Pancreas (tissue), 10 donors: ENCODE data around the gene SHC3. TPM values are rescaled to one million over a fixed set of nuclear protein-coding genes. Genes with fewer than 3 reads are reported as not detected.

Experiments
- ATAC-seq, 4 donors: fragments of 200-7000 bp; cut with Tn5 transposase; one replicate each; pipeline versions ENCODE4 v1.8.0 to v1.9.1; 2020; ENCODE audit warnings: mild to moderate bottlenecking in 4 of 4, moderate library complexity in 4 of 4
- DNase-seq, 6 donors: peaks; one replicate each; pipeline ENCODE4 v3.0.0-alpha.2; 2020
- FAIRE-seq: peaks from 2 replicates; lab custom pipeline; 2012; peaks lifted over from hg19 to GRCh38; lab: Jason Lieb, UNC
- H3K27ac ChIP-seq, 4 donors: fragments of 200-600 bp; sonication (generic); 1 replicate in 3 of 4; 2 replicates in 1 of 4; pipeline versions ENCODE4 v1.5.0 to v1.8.0; 2020
- H3K27me3 ChIP-seq, 4 donors: fragments of 200-600 bp; one replicate each; pipeline ENCODE4 v1.8.0; 2021
- H3K36me3 ChIP-seq, 3 donors: fragments of 200-600 bp; sonication (generic) in 1 of 3; one replicate each; pipeline versions ENCODE4 v1.5.0 to v1.8.0; 2020 to 2021
- H3K4me1 ChIP-seq, 3 donors: fragments of 200-600 bp; one replicate each; pipeline ENCODE4 v1.8.0; 2021
- H3K4me3 ChIP-seq, 4 donors: fragments of 200-600 bp; sonication (generic) in 2 of 4; one replicate each; pipeline versions ENCODE4 v1.5.0 to v1.8.0; 2020 to 2021
- H3K9me3 ChIP-seq, 4 donors: fragments of 200-600 bp; one replicate each; pipeline ENCODE4 v1.8.0; 2021
- CTCF ChIP-seq, 4 donors: fragments of 200-600 bp; sonication (generic) in 3 of 4; IDR thresholded peaks; one replicate each; pipeline versions ENCODE4 v1.5.0 to v1.8.0; 2021; ENCODE audit warnings: antibody characterized with exemption in 4 of 4
- WGBS, 2 donors: extraction: QIAGEN DNeasy Blood & Tissue Kit; methylation state at CpG; one replicate each; pipeline ENCODE4 v1.1.7; 2013; 5-methylcytosine and 5-hydroxymethylcytosine counted together
- intact Hi-C, 3 donors: fragments of 100-400 bp; cut with DNase I; formaldehyde crosslinking; loops; one replicate each; pipeline versions ENCODE4 v1.11.1 to v1.14.2; 2022
- polyA plus RNA-seq, 2 donors: library from polyadenylated mRNA; stranded (reverse); fragments of 200-250 nt; gene quantifications; one replicate each; pipeline ENCODE4 v1.2.3, GENCODE V29; 2013
- total RNA-seq, 6 donors: library from RNA; stranded (reverse); fragmentation: NEBNext Ultra II Directional in 4 of 6; extraction: Animal tissue kit (Norgen Biotek cat#: 25700) in 4 of 6; gene quantifications; one replicate each; pipeline versions ENCODE4 v1.2.1 to v1.2.4, GENCODE V29; 2021 to 2023
- donor health status: healthy with polysubstance abuse.
- donor health status: DM: no; HTN: no; CAD: no; lungs with moderate emphysema.
- donor health status: DM: no; HTN: no; CAD: no.
- donor health status: control.
- donor health status: control.
- donor health status: Bipolar disorder and iron deficiency.
- donor health status: DM: yes; HTN: yes; CAD: no.
- donor health status: DM: no; HTN: no; CAD: no.
- donor health status: DM: no; HTN: no; CAD: no.
- donor health status: DM: yes; HTN: yes; CAD: no.

Gene SHC3
- total and polyA plus RNA-seq, 8 donors: 0.19 to 6.3 (median 1.8) TPM

GRCh38 chr9:89038382-89039103 lies 140.1 kb downstream of the SHC3 start:
- intact Hi-C loops: no loop called here
- Histone ChIP-seq H3K36me3 (no peaks in the 10 kb centered on the region), H3K9me3 (no peaks in the 10 kb centered on the region), H3K4me3 (no peak overlapping the region), H3K4me1 (no peaks in the 10 kb centered on the region), H3K27ac (no peak overlapping the region), H3K27me3 (no peaks in the 10 kb centered on the region)
- ATAC-seq (peak in 1 of 4 donors; percentile 71), FAIRE-seq (no peak), DNase-seq (no peak)
- WGBS, 2 donors: 81 to 86% methylated on average over 5 of the region's 5 CpGs
- TF ChIP-seq CTCF (IDR thresholded peaks at IDR 0.05): no peak

GRCh38 chr9:89037891-89038290 lies 140.7 kb downstream of the SHC3 start:
- FAIRE-seq: no peak
- H3K4me1 ChIP-seq: no peaks in the 10 kb centered on the region
- intact Hi-C loops: no loop called here
- H3K36me3 ChIP-seq: no peaks in the 10 kb centered on the region
- TF ChIP-seq CTCF (IDR thresholded peaks at IDR 0.05): no peak
- no peaks in the 10 kb centered on the region for H3K9me3 ChIP-seq
- DNase-seq: no peak
- H3K27me3 ChIP-seq: no peaks in the 10 kb centered on the region
- H3K27ac ChIP-seq: no peak overlapping the region
- 86 to 88% methylated on average over 9 of the region's 9 CpGs for WGBS, 2 donors
- no peak overlapping the region for H3K4me3 ChIP-seq
- no peak for ATAC-seq

GRCh38 chr9:89037346-89037745 lies 141.3 kb downstream of the SHC3 start:
- H3K9me3 ChIP-seq: no peaks in the 10 kb centered on the region
- H3K27ac ChIP-seq: no peak overlapping the region
- no peak overlapping the region for H3K4me3 ChIP-seq
- intact Hi-C loops: no loop called here
- no peaks in the 10 kb centered on the region for H3K27me3 ChIP-seq
- DNase-seq (no peak), FAIRE-seq (no peak), ATAC-seq (no peak)
- TF ChIP-seq CTCF (IDR thresholded peaks at IDR 0.05): no peak
- H3K4me1 ChIP-seq: no peaks in the 10 kb centered on the region
- H3K36me3 ChIP-seq: no peaks in the 10 kb centered on the region
- WGBS, 2 donors: 61 to 65% methylated on average over 4 of the region's 4 CpGs

GRCh38 chr9:89036891-89037290 lies 141.7 kb downstream of the SHC3 start:
- H3K9me3 ChIP-seq: no peaks in the 10 kb centered on the region
- intact Hi-C loops: no loop called here
- H3K4me1 ChIP-seq: no peaks in the 10 kb centered on the region
- TF ChIP-seq CTCF (IDR thresholded peaks at IDR 0.05): no peak
- no peaks in the 10 kb centered on the region for H3K36me3 ChIP-seq
- no peaks in the 10 kb centered on the region for H3K27me3 ChIP-seq
- no peak overlapping the region for H3K27ac ChIP-seq
- FAIRE-seq (no peak), DNase-seq (no peak), ATAC-seq (peak in 2 of 4 donors; percentile 52 to 69)
- no peak overlapping the region for H3K4me3 ChIP-seq
- 75 to 89% methylated on average over 3 of the region's 3 CpGs for WGBS, 2 donors

- H3K27me3 ChIP-seq: no peaks in the 10 kb centered on the region
- no peak for DNase-seq
- no peak for FAIRE-seq
- H3K36me3 ChIP-seq: no peaks in the 10 kb centered on the region
- H3K4me3 ChIP-seq: no peak overlapping the region
- no peak overlapping the region for H3K27ac ChIP-seq
- 73 to 74% methylated on average over 8 of the region's 8 CpGs for WGBS, 2 donors
- no peaks in the 10 kb centered on the region for H3K4me1 ChIP-seq
- intact Hi-C loops: no loop called here
- ATAC-seq: no peak
- no peaks in the 10 kb centered on the region for H3K9me3 ChIP-seq
- no peak for TF ChIP-seq CTCF (IDR thresholded peaks at IDR 0.05)
These were observed 142.2 kb downstream of the SHC3 start for GRCh38 chr9:89036383-89036782.
